GM12878 (cell line): Measurements from ENCODE around the gene CTNNA2.

Experiments used
- CTCF ChIP-seq, 3 experiments: IDR thresholded peaks in 2 of 3; conservative IDR thresholded peaks in 1 of 3; 2 replicates each; pipeline ENCODE4 v1.5.1; 2011; ENCODE audit warnings: low read depth in 3 of 3, low read length in 3 of 3, mild to moderate bottlenecking in 3 of 3, control low read depth in 2 of 3, moderate library complexity in 2 of 3, inconsistent platforms in 1 of 3, mixed read lengths in 1 of 3; ENCODE audit not compliant: control insufficient read depth in 2 of 3, insufficient read depth in 1 of 3; ENCODE audit errors: extremely low read depth in 1 of 3
- EZH2 ChIP-seq: IDR thresholded peaks from 2 replicates; pipeline ENCODE4 v1.6.1; 2012; ENCODE audit warnings: low read depth, mild to moderate bottlenecking, control low read depth, inconsistent platforms, low read length, borderline replicate concordance; ENCODE audit not compliant: control insufficient read depth
- GABPA ChIP-seq: IDR thresholded peaks from 2 replicates; pipeline ENCODE4 v1.6.1; 2014; ENCODE audit warnings: antibody characterized with exemption, low read depth, mild to moderate bottlenecking, inconsistent platforms
- MEF2A ChIP-seq: IDR thresholded peaks from 2 replicates; pipeline ENCODE4 v1.6.1; 2011; ENCODE audit warnings: low read depth, mild to moderate bottlenecking, low read length, moderate library complexity; ENCODE audit not compliant: insufficient read depth
- POLR2AphosphoS2 ChIP-seq: IDR thresholded peaks from 2 replicates; pipeline ENCODE4 v1.6.1; 2011; ENCODE audit warnings: low read depth, mild to moderate bottlenecking, low read length, improper control_type of control experiment, moderate library complexity
- POLR2AphosphoS5 ChIP-seq: IDR thresholded peaks from 2 replicates; pipeline ENCODE4 v1.6.1; 2011; ENCODE audit warnings: mild to moderate bottlenecking, low read length, inconsistent platforms
- TAF1 ChIP-seq: IDR thresholded peaks from 2 replicates; pipeline ENCODE4 v1.6.1; 2011; ENCODE audit warnings: mild to moderate bottlenecking, low read depth, low read length, borderline replicate concordance

GRCh38 chr2:80190166-80190565 is 677.3 kb downstream of the CTNNA2 start:
- TF ChIP-seq POLR2AphosphoS2 (no peak), CTCF (IDR thresholded peaks at IDR 0.05 in 2 of 3, conservative IDR thresholded peaks at IDR 0.05 in 1 of 3; ENCODE audit: control insufficient read depth in 2 of 3, extremely low read depth in 1 of 3, insufficient read depth in 1 of 3, low read depth in 3 of 3, low read length in 3 of 3) (no peak), GABPA (no peak), POLR2AphosphoS5 (no peak), MEF2A (no peak), TAF1 (no peak), EZH2 (no peak)
